ENCODE results near the gene NREP. TPM values are rescaled to one million over a fixed set of nuclear protein-coding genes. Genes with fewer than 3 reads are reported as not detected.

NREP gene
- total RNA-seq, 2 donors from 2014 or later = 5.5 to 7.7 TPM

DNA sequence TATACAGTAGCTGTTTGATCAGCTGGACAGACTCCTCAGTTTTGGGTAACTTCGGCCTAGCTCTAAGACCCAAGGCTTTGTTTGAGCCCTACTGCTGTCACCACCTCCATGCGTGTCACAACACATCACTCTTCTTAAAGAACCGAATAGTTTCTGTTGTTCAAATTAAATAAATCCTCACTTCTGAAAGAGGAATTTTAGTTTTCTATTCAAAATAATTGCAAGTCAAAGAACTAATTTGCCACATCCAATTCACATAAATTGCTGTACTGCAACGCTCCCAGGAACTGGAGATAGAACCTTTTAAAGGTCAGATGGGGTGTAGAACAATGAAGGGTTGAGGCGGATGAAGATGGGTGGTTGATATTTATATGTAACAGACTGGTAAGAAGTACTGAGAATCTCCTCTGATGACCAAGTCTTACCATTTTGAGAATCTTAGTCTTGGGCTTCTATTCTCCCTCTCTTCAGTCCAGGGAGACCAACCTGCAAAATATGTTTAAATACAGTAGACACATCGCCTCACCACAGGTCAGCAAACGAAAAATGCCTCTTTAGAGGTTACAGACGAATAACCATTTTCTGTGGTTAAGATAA, 1.6 kb downstream of the NREP start:
- ATAC-seq (no peak), DNase-seq (ENCODE audit: low spot score) (no peak)
- Mint-ChIP-seq H3K9me3 (no peaks in the 10 kb centered on the region), H3K4me1 (ENCODE audit: low read depth in 2 of 2) (peaks cover 8 to 13% of the 10 kb centered on the region in 2 donors), H3K36me3 (no peaks in the 10 kb centered on the region), H3K27ac (no peak overlapping the region), H3K4me3 (no peak overlapping the region), H3K27me3 (no peaks in the 10 kb centered on the region)

DNA sequence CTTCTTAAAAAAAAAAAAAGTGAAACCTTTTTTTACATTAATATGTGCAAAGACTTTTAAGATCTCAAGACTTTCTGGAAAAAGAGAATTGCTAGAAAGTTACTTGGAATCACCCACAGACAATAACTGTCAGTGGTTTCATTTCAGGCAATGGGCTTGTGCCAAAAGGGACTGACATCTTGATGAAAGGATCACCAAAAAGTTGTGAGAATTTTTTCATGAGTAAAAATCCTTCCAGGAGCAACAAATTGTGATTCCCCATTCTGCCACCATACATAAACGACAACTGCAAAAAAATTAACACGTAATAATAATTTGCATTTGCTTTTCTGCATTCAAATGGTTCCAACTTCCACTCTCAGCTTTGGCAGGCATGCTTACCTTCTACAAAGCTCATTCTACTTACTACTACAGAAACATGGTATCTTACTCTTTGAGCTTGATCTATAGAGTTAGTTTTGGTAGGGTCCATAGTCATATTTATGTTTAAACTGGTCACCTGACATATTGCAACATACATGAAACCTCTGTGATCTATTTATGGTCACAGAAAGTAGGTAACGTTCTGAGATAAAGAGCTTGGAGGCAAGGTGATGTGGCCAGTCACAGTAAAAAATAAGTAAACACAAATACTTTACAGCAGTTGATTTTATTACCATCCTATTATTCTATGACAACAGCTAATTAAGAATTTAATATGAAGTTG, 3.0 kb downstream of the NREP start:
- Mint-ChIP-seq H3K36me3 (no peaks in the 10 kb centered on the region), H3K4me3 (no peak overlapping the region), H3K27ac (no peak overlapping the region), H3K27me3 (no peaks in the 10 kb centered on the region), H3K9me3 (no peaks in the 10 kb centered on the region), H3K4me1 (ENCODE audit: low read depth in 2 of 2) (peaks cover 8 to 13% of the 10 kb centered on the region in 2 donors)
- DNase-seq (ENCODE audit: low spot score) (no peak), ATAC-seq (no peak)

DNA sequence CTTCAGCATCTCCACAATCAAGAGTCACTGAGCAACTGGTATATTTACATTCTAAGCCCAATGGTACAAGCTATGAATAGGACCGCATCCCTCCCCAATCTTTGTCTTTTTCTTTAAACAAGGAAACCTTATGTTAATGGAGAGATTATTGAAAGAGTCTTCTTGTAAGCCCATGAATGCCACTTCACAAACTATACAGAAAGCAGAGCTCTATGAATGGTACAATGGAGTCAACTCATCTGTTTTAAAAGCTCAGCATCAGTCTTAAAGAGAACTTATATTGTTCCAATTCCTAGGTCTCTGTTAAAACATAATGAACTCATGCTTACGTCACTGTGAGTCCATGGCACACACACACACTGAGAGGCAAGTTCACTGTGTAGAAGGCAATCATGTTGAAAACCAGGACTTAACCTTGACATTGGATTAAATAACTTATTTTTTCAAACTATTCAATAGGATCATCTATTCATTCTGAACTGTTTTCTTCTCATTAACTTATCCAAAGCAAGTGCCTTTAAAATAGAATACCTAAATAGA, 4.5 kb downstream of the NREP start:
- H3K27ac Mint-ChIP-seq = no peak overlapping the region
- DNase-seq (ENCODE audit: low spot score) (no peak), ATAC-seq (no peak)
- H3K27me3 Mint-ChIP-seq = peaks cover 0 to 2% of the 10 kb centered on the region in 2 donors
- no peaks in the 10 kb centered on the region for H3K36me3 Mint-ChIP-seq
- no peaks in the 10 kb centered on the region for H3K9me3 Mint-ChIP-seq
- H3K4me1 Mint-ChIP-seq (ENCODE audit: low read depth in 2 of 2) = peaks cover 7% of the 10 kb centered on the region in 2 donors
- no peak overlapping the region for H3K4me3 Mint-ChIP-seq

DNA sequence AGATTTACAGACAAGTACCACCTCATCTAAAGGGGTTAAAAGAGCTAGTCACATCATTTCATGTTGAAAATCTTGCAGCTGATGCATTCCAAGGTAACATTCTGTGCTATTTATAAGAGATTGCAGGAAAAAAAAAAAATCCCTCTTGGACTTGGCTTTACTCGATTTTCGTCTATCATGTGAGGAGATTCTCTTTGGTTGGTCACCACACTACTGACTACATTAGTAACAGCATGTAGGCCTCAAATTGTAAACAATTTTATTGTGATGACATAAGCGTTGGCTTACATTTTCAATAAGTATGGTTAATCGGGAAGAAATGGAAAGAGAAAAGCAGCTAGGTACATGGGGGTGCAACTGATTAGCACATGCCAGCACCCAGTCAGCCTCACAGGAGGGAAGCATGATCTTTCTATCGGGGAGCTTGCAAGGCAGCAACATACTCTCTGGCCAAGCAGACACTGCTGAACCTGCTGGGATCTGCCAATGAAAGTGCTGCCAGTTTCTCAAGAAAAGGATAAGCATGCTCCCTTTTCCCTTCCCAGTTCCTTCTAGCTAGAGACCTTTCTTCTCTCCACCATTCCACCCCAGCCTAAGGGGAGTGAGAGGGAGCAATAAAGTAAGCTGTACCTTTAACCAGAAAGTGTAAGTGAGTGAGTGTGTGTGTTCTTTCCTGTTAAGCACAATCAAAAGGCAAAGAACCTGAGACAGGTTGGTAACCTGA, 7.5 kb downstream of the NREP start:
- H3K4me1 Mint-ChIP-seq (ENCODE audit: low read depth in 2 of 2) = peaks cover 0 to 2% of the 10 kb centered on the region in 2 donors
- H3K27me3 Mint-ChIP-seq = peaks cover 2 to 5% of the 10 kb centered on the region in 2 donors

DNA sequence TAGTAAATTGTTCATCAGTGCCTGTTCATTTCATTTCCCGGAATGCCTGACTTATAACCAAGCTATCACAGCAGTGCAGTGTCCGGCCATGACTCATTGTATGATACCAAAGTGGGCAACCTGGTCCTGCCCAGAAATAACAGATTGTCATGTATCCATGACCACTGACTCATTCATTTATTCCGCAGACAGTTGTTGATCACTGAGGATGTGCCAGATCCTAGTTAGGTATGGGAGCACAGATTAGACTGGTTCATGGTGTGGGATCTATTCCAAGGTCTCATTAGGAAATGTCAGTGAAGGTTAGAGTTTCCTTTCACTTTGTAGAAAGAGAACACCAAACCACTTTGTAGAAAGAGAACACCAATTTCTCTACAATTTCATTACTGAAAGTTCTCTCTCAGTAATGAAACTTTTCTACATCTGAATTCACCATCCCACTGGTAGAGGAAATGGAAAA, 8.7 kb downstream of the NREP start:
- Mint-ChIP-seq H3K9me3 (no peaks in the 10 kb centered on the region), H3K4me3 (no peak overlapping the region), H3K4me1 (ENCODE audit: low read depth in 2 of 2) (peaks cover 0 to 2% of the 10 kb centered on the region in 2 donors), H3K27me3 (peaks cover 2 to 5% of the 10 kb centered on the region in 2 donors), H3K36me3 (no peaks in the 10 kb centered on the region), H3K27ac (no peak overlapping the region)
- ATAC-seq = no peak
- DNase-seq (ENCODE audit: low spot score) = no peak

More for the DNA sequence above, 7.5 kb downstream of the NREP start:
- H3K36me3 Mint-ChIP-seq = no peaks in the 10 kb centered on the region
- ATAC-seq = no peak
- H3K9me3 Mint-ChIP-seq = no peaks in the 10 kb centered on the region
- no peak overlapping the region for H3K27ac Mint-ChIP-seq
- no peak for DNase-seq (ENCODE audit: low spot score)
- H3K4me3 Mint-ChIP-seq = no peak overlapping the region

DNA sequence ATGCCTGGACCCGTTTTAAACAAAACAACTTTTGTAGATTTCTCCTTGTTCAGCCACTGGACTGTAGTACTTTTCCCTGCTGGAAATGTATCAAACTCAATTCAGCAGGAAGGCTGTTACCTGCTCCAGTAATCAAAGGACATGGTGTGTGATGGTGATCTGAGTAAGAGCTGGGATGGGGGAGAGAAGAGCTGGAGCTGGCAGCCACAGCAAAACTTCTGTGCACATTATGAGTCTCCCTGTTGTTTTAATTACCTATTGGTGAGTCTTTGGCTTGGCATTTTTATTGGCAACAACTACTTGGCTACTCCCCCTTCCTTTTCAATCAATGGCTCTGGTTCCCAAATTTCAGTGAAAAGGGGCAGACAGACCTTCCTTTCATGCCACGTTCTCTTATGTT, 9.7 kb downstream of the NREP start:
- DNase-seq (ENCODE audit: low spot score) = no peak
- no peak for ATAC-seq
- H3K27me3 Mint-ChIP-seq = peaks cover 2 to 5% of the 10 kb centered on the region in 2 donors
- H3K9me3 Mint-ChIP-seq = no peaks in the 10 kb centered on the region
- no peak overlapping the region for H3K27ac Mint-ChIP-seq
- H3K4me3 Mint-ChIP-seq = no peak overlapping the region
- no peaks in the 10 kb centered on the region for H3K36me3 Mint-ChIP-seq
- H3K4me1 Mint-ChIP-seq (ENCODE audit: low read depth in 2 of 2) = peaks cover under 1 to 6% of the 10 kb centered on the region in 2 donors

DNA sequence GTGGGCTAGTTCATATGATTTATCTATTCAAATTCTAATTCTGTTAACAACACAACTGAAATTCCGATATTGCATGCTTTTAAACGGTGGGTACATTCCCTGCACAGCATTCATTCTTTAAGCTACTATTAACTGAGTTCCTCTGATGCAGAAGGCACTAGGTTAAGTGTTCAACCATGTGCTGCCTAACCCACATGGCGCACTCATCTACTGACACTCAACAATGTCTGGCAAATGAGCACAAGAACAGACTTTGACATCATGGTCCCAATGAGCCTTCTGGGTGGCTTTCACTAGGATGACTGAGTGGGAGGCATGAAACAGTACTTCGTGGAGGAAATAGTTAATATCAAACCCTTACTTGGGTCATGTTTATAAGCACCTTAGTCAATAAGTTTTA, 10.2 kb downstream of the NREP start:
- ATAC-seq (no peak), DNase-seq (ENCODE audit: low spot score) (no peak)
- Mint-ChIP-seq H3K9me3 (no peaks in the 10 kb centered on the region), H3K4me3 (no peak overlapping the region), H3K4me1 (ENCODE audit: low read depth in 2 of 2) (peaks cover 6 to 10% of the 10 kb centered on the region in 2 donors), H3K27me3 (peaks cover 2 to 5% of the 10 kb centered on the region in 2 donors), H3K36me3 (no peaks in the 10 kb centered on the region), H3K27ac (no peak overlapping the region)

DNA sequence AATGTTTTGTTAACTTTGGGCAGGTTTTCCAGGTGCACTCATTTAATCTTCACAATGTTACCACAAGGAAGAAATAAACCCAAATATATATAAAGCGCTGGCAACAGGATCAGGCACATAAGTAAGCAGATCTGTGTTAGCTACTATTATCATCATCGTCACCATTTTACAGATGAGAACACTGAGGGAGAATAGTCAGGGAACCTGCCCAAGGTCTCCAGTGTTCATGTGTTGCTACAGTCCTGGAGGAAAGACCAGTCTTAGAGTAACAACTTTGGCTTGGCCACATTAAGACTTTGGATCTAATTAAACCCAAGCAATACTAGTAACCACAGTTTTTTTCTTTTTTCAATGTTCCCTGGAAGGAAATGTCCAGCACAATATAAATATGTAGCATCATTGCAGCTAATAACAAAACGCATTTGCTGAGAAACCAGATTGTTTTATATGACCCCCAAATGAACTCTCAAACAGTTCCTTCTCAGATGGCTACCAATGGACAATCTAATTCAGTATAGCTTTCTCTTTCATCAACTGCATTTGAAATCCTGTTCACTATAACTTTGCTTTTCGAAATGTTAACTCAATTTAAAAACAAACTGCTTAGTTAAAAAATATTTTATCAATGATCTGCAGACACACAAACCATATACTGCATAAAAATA, 11.8 kb downstream of the NREP start:
- ATAC-seq (no peak), DNase-seq (ENCODE audit: low spot score) (no peak)
- Mint-ChIP-seq H3K27me3 (peaks cover 2 to 5% of the 10 kb centered on the region in 2 donors), H3K9me3 (no peaks in the 10 kb centered on the region), H3K4me3 (no peak overlapping the region), H3K27ac (no peak overlapping the region), H3K4me1 (ENCODE audit: low read depth in 2 of 2) (peaks cover 13 to 17% of the 10 kb centered on the region in 2 donors), H3K36me3 (no peaks in the 10 kb centered on the region)

DNA sequence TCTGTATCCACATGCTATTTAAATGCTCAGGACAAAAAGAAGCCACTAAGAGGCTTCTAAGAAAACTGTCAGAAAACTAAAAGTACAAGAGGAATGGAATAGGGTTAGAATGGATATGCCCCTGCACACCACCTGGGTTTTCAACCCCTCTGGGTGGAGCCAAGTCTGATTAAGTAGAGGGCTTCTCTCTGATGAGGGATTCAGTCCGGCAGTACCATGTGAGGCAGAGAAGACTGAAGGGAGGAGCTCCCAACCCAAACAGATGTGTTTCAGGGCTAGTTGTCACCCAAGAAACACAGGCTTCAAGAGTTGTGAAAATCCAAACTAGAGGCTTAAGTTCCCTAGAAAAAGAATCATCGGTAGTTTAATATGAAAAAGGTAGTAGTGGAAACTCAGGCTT, 12.5 kb downstream of the NREP start:
- H3K4me1 Mint-ChIP-seq (ENCODE audit: low read depth in 2 of 2) = peaks cover 13 to 17% of the 10 kb centered on the region in 2 donors
- H3K4me3 Mint-ChIP-seq = no peak overlapping the region
- H3K27ac Mint-ChIP-seq = no peak overlapping the region
- DNase-seq (ENCODE audit: low spot score) (no peak), ATAC-seq (no peak)
- no peaks in the 10 kb centered on the region for H3K9me3 Mint-ChIP-seq
- H3K27me3 Mint-ChIP-seq = peaks cover 2 to 5% of the 10 kb centered on the region in 2 donors
- no peaks in the 10 kb centered on the region for H3K36me3 Mint-ChIP-seq

DNA sequence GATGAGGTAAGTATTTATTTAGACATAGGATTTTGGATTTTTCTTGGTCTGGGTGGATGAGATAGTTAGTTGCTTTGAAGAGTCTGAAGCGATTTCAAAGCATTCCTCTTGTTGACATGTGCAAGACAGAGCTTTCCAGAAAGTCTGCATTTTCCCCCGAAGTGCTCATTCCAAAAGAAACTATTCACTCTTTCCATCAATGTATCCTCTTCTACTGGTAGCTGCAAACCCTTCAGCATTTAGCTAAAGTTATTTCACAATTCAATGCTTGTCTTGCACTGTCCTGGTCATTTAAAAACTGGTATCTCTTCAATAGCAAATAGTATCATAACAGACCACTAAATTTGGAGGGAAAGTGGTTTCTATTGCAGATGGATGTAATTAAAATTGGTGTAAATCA, 13.0 kb downstream of the NREP start:
- Mint-ChIP-seq H3K27ac (no peak overlapping the region), H3K9me3 (no peaks in the 10 kb centered on the region), H3K27me3 (peaks cover 2 to 5% of the 10 kb centered on the region in 2 donors), H3K4me3 (no peak overlapping the region), H3K4me1 (ENCODE audit: low read depth in 2 of 2) (peaks cover 13 to 17% of the 10 kb centered on the region in 2 donors), H3K36me3 (no peaks in the 10 kb centered on the region)
- DNase-seq (ENCODE audit: low spot score) = no peak
- no peak for ATAC-seq

DNA sequence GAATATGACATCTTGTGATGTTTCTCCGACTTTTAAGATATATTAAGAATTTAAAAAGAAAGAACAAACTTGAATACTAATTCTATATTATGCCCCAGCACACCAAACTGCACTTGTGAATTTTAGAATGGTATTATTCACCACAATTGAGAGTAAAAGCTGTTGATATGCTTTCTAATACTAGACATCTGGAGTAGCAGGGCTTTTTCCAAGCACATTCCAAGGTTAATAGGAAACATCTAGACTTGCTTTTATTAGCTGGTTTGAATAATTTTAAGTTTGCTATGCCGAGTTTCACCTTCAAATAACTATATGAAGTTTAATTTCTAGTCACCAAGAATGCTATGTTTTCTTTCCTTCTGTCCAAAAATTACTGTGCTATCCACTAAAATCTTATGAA, 13.5 kb downstream of the NREP start:
- Mint-ChIP-seq H3K4me3 (no peak overlapping the region), H3K9me3 (no peaks in the 10 kb centered on the region), H3K27ac (no peak overlapping the region), H3K4me1 (ENCODE audit: low read depth in 2 of 2) (peaks cover 13 to 17% of the 10 kb centered on the region in 2 donors), H3K27me3 (peaks cover 2 to 5% of the 10 kb centered on the region in 2 donors), H3K36me3 (no peaks in the 10 kb centered on the region)
- DNase-seq (ENCODE audit: low spot score) (no peak), ATAC-seq (no peak)

DNA sequence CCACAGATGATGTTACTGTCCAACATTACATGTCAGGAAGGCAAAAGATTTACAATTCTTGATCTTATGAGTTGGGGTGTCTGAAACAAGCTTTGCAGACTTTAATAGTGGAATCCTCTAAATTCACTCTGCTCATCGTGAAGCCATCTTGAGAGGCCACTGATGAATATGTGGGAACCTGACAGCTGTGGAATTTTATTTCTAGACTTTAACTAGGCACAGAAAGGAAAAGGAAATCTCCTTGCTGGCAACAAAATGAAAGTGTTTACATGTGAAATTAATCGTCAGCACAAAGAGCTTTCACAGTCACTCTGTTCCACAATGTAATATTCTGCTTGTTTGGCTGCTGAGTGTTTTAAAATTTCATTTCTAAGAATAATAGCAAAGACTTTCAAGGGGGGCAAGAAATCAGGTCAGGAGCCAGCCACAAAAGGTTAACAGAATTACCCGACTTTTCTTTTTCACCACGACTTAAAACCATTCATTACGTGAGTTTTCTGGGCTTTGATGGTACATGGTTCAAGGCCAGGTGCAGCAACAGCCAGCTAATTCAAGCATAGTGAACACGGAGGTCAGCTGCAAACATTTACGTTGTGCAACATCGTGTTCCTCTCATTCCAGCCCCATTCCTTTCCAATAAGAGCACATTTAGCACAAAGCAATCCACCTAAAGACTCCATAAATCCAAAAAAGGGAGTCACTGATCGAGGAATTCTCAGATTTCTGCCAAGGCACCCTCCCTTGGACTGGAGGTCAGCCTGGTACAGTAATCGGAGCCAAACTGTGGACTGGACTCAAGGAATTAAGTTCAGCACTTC, 14.6 kb downstream of the NREP start:
- H3K4me1 Mint-ChIP-seq (ENCODE audit: low read depth in 2 of 2) = peaks cover 13 to 15% of the 10 kb centered on the region in 2 donors
- H3K27ac Mint-ChIP-seq = no peak overlapping the region
- DNase-seq (ENCODE audit: low spot score) = no peak
- no peaks in the 10 kb centered on the region for H3K36me3 Mint-ChIP-seq
- no peak overlapping the region for H3K4me3 Mint-ChIP-seq
- no peak for ATAC-seq
- peaks cover 0 to 5% of the 10 kb centered on the region in 2 donors for H3K27me3 Mint-ChIP-seq
- H3K9me3 Mint-ChIP-seq = no peaks in the 10 kb centered on the region

DNA sequence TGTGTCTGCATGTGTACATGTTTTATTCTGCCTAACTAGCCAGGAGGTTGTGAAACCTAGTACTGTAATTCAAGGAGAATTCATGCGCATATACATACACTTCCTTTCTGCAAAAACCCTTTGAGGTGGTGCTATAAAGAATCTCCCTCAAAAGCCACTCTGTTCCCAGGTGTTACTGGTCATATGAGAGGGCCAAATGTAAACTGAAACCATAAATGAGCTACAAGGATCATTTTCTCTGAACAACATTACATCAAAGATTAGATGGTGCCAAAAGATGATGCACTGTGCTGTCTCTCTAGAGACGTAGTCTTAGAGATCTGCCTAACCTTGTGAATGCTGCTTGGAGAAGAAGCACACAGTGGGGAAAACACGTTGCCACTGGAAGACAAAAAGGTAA, 15.7 kb downstream of the NREP start:
- Mint-ChIP-seq H3K27me3 (peaks cover 0 to 5% of the 10 kb centered on the region in 2 donors), H3K9me3 (no peaks in the 10 kb centered on the region), H3K27ac (no peak overlapping the region), H3K4me3 (peak overlapping the region; percentile 7), H3K4me1 (ENCODE audit: low read depth in 2 of 2) (peaks cover 13 to 15% of the 10 kb centered on the region in 2 donors), H3K36me3 (no peaks in the 10 kb centered on the region)
- peak; percentile 20 to 61 for ATAC-seq
- no peak for DNase-seq (ENCODE audit: low spot score)

All from natural killer cell treated with Interleukin-12 subunit alpha and Interleukin-12 subunit beta and Interleukin-15 and Interleukin-18, amount 100 ng/mL, for 72 hours (primary cell).